WTC11 (cell line): ENCODE results near the gene PDYN. TPM values are rescaled to one million over a fixed set of nuclear protein-coding genes. Genes with fewer than 3 reads are reported as not detected.

Experiments used
- ATAC-seq: fragments of 200-7000 bp; cut with Tn5 transposase; 2 replicates; pipeline ENCODE4 v1.10.0; 2021; ENCODE audit warnings: mild to moderate bottlenecking, moderate library complexity
- CTCF ChIA-PET: fragments of 300-600 bp; sonication (Branson Sonifier 250); formaldehyde crosslinking; loops from one replicate; lab custom pipeline; 2021; ENCODE audit warnings: antibody characterized with exemption; lab: Charles Lee
- POLR2A ChIA-PET: fragments of 350-600 bp; sonication (Branson Sonifier 250); formaldehyde crosslinking; loops from one replicate; lab custom pipeline; 2021; ENCODE audit warnings: antibody characterized with exemption; lab: Charles Lee
- DNase-seq: peaks from one replicate; pipeline ENCODE4 v3.0.0; 2021; ENCODE audit warnings: low spot score
- H3K27ac Mint-ChIP-seq: 2 replicates; pipeline ENCODE4 v1.8.0; 2021; ENCODE audit warnings: mixed read lengths
- H3K27me3 Mint-ChIP-seq: 2 replicates; pipeline ENCODE4 v1.8.0; 2021; ENCODE audit warnings: low read depth, mild to moderate bottlenecking, moderate library complexity, mixed read lengths
- H3K36me3 Mint-ChIP-seq: 2 replicates; pipeline ENCODE4 v1.8.0; 2021; ENCODE audit warnings: mixed read lengths
- H3K4me1 Mint-ChIP-seq: 2 replicates; pipeline ENCODE4 v1.8.0; 2022; ENCODE audit warnings: mixed read lengths
- H3K4me3 Mint-ChIP-seq: 2 replicates; pipeline ENCODE4 v1.8.0; 2021; ENCODE audit warnings: mild to moderate bottlenecking, moderate library complexity, mixed read lengths
- H3K9me3 Mint-ChIP-seq: 2 replicates; pipeline ENCODE4 v1.8.0; 2021; ENCODE audit warnings: mixed read lengths
- CBFB ChIP-seq: sonication (generic); formaldehyde crosslinking; IDR thresholded peaks from 2 replicates; pipeline ENCODE4 v1.8.1; 2022; ENCODE audit warnings: mild to moderate bottlenecking, low read depth, missing genetic modification reagents
- FOXJ3 ChIP-seq: sonication (generic); formaldehyde crosslinking; IDR thresholded peaks from 2 replicates; pipeline ENCODE4 v1.9.0; 2021; ENCODE audit warnings: missing genetic modification reagents, mild to moderate bottlenecking, borderline replicate concordance
- FOXP1 ChIP-seq: sonication (generic); formaldehyde crosslinking; IDR thresholded peaks from 2 replicates; pipeline ENCODE4 v1.8.0; 2022; ENCODE audit warnings: missing genetic modification reagents, mild to moderate bottlenecking, moderate library complexity, borderline replicate concordance
- HMGXB4 ChIP-seq: sonication (generic); formaldehyde crosslinking; IDR thresholded peaks from 2 replicates; pipeline ENCODE4 v1.8.1; 2023; ENCODE audit warnings: mild to moderate bottlenecking, moderate library complexity, missing genetic modification reagents
- MYBL2 ChIP-seq: sonication (generic); formaldehyde crosslinking; IDR thresholded peaks from 2 replicates; pipeline ENCODE4 v1.8.1; 2023; ENCODE audit warnings: mild to moderate bottlenecking, moderate library complexity, missing genetic modification reagents
- NFATC4 ChIP-seq: fragments of 250-450 bp; sonication (Bioruptor Pico); IDR thresholded peaks from 2 replicates; pipeline ENCODE4 v1.9.0; 2021; ENCODE audit warnings: mild to moderate bottlenecking
- NFE2L1 ChIP-seq: sonication (generic); formaldehyde crosslinking; IDR thresholded peaks from 2 replicates; pipeline ENCODE4 v1.8.1; 2023; ENCODE audit warnings: missing genetic modification reagents
- RELA ChIP-seq: sonication (generic); formaldehyde crosslinking; IDR thresholded peaks from 2 replicates; pipeline ENCODE4 v1.8.1; 2022; ENCODE audit warnings: missing genetic modification reagents, mild to moderate bottlenecking, borderline replicate concordance
- SMAD4 ChIP-seq: sonication (generic); formaldehyde crosslinking; IDR thresholded peaks from 2 replicates; pipeline ENCODE4 v1.8.0; 2022; ENCODE audit warnings: mild to moderate bottlenecking, missing genetic modification reagents
- STAT6 ChIP-seq: sonication (generic); formaldehyde crosslinking; conservative IDR thresholded peaks from 2 replicates; pipeline ENCODE4 v1.8.1; 2023; ENCODE audit warnings: mild to moderate bottlenecking, low read depth, missing genetic modification reagents, moderate library complexity
- ZNF121 ChIP-seq: sonication (generic); formaldehyde crosslinking; IDR thresholded peaks from 2 replicates; pipeline ENCODE4 v1.8.0; 2023; ENCODE audit warnings: missing genetic modification reagents
- ZNF425 ChIP-seq: fragments of 250-450 bp; sonication (Bioruptor Pico); conservative IDR thresholded peaks from 2 replicates; pipeline ENCODE4 v1.9.0; 2021; ENCODE audit warnings: mild to moderate bottlenecking
- total RNA-seq: library from RNA; stranded (reverse); gene quantifications from 3 replicates; pipeline ENCODE4 v1.2.3, GENCODE V29; 2021
- TF ChIP-seq, protein P1 (sequence below): sonication (generic); formaldehyde crosslinking; IDR thresholded peaks from 2 replicates; pipeline ENCODE4 v1.8.1; 2022; ENCODE audit warnings: low read depth, mild to moderate bottlenecking, moderate library complexity, missing genetic modification reagents, borderline replicate concordance
- TF ChIP-seq, protein P2 (sequence below): sonication (generic); formaldehyde crosslinking; conservative IDR thresholded peaks from 2 replicates; pipeline ENCODE4 v1.8.1; 2022; ENCODE audit warnings: mild to moderate bottlenecking, missing genetic modification reagents
- TF ChIP-seq, protein P3 (sequence below): sonication (generic); formaldehyde crosslinking; IDR thresholded peaks from 2 replicates; pipeline ENCODE4 v1.8.0; 2022; ENCODE audit warnings: mild to moderate bottlenecking, missing genetic modification reagents

PDYN gene
- total RNA-seq, 1 experiment from 2014 or later: 0.28 TPM

DNA sequence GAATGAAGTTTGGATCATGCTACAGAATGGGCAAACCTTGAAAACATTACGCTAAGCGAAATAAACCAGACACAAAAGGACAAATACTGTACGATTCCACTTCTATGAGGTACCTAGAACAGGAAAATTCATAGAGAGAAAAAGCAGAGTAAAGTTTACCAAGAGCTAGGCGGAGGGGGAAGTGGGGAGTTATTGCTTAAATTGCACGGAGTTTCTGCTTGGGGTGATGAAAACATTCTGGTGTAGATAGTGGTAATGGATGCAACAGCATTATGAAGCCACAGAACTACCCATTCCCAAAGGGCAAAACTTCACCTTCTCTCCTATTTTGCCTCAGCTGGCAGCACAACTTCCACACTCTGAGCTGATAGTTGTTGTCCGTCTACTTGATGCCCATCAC is 6.4 kb upstream of the PDYN start:
- ChIA-PET POLR2A (no interaction called here), CTCF (interaction anchor here (1.0 to 1.5 kb wide), 2 partner anchors 172 to 497 kb away, joined by 3 to 4 read pairs; no protein-coding TSS in a partner anchor)
- Mint-ChIP-seq H3K4me3 (no peak overlapping the region), H3K4me1 (peaks cover 9% of the 10 kb centered on the region), H3K36me3 (no peaks in the 10 kb centered on the region), H3K9me3 (no peaks in the 10 kb centered on the region), H3K27ac (no peak overlapping the region), H3K27me3 (peaks cover 5% of the 10 kb centered on the region; the same call in 1 of the 2 replicates)
- ATAC-seq (no peak), DNase-seq (no peak)
- TF ChIP-seq, protein P1, sequence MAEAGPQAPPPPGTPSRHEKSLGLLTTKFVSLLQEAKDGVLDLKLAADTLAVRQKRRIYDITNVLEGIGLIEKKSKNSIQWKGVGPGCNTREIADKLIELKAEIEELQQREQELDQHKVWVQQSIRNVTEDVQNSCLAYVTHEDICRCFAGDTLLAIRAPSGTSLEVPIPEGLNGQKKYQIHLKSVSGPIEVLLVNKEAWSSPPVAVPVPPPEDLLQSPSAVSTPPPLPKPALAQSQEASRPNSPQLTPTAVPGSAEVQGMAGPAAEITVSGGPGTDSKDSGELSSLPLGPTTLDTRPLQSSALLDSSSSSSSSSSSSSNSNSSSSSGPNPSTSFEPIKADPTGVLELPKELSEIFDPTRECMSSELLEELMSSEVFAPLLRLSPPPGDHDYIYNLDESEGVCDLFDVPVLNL (CRISPR knock-in tag): no peak
- TF ChIP-seq NFE2L1 (CRISPR knock-in tag) (no peak), RELA (CRISPR knock-in tag) (no peak), NFATC4 (no peak), FOXP1 (CRISPR knock-in tag) (no peak), ZNF425 (no peak), CBFB (no peak), STAT6 (CRISPR knock-in tag) (no peak), HMGXB4 (CRISPR knock-in tag) (no peak)
- TF ChIP-seq, protein P2, sequence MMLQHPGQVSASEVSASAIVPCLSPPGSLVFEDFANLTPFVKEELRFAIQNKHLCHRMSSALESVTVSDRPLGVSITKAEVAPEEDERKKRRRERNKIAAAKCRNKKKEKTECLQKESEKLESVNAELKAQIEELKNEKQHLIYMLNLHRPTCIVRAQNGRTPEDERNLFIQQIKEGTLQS (CRISPR knock-in tag): no peak

- no peak for DNase-seq
- TF ChIP-seq ZNF121 (CRISPR knock-in tag) (no peak), MYBL2 (CRISPR knock-in tag) (no peak), FOXJ3 (no peak), SMAD4 (no peak)
- TF ChIP-seq, protein P3, sequence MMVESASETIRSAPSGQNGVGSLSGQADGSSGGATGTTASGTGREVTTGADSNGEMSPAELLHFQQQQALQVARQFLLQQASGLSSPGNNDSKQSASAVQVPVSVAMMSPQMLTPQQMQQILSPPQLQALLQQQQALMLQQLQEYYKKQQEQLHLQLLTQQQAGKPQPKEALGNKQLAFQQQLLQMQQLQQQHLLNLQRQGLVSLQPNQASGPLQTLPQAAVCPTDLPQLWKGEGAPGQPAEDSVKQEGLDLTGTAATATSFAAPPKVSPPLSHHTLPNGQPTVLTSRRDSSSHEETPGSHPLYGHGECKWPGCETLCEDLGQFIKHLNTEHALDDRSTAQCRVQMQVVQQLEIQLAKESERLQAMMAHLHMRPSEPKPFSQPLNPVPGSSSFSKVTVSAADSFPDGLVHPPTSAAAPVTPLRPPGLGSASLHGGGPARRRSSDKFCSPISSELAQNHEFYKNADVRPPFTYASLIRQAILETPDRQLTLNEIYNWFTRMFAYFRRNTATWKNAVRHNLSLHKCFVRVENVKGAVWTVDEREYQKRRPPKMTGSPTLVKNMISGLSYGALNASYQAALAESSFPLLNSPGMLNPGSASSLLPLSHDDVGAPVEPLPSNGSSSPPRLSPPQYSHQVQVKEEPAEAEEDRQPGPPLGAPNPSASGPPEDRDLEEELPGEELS (CRISPR knock-in tag): no peak
- TF ChIP-seq, all 79 proteins: peak for 0
- Mint-ChIP-seq H3K27me3 (peaks cover 5% of the 10 kb centered on the region), H3K4me1 (peaks cover 16% of the 10 kb centered on the region), H3K9me3 (no peaks in the 10 kb centered on the region), H3K27ac (no peak overlapping the region), H3K36me3 (no peaks in the 10 kb centered on the region), H3K4me3 (no peak overlapping the region)
- ChIA-PET CTCF (no interaction called here), POLR2A (no interaction called here)
- no peak; the same call in 1 of the 2 replicates for ATAC-seq
Observed at GRCh38 chr20:1998715-1999114, 4.9 kb upstream of the PDYN start.
